Effector memory CD8-positive, alpha-beta T cell (primary cell): ENCODE data around the gene ARHGEF39.

ENCODE experiments used
- ATAC-seq: fragments of 150-1000 bp; cut with Tn5 transposase; replicated peaks from 2 replicates; pipeline ENCODE4 v1.10.0; 2021; ENCODE audit warnings: mild to moderate bottlenecking, moderate library complexity
- DNase-seq, 3 experiments: peaks; one replicate each; pipeline ENCODE4 v3.0.0; 2021
- H3K27ac Mint-ChIP-seq, 2 donors: one replicate each; pipeline ENCODE4 v1.8.0; 2022; ENCODE audit warnings: mild to moderate bottlenecking in 2 of 2, mixed read lengths in 2 of 2, moderate library complexity in 2 of 2
- H3K27me3 Mint-ChIP-seq, 2 donors: one replicate each; pipeline ENCODE4 v1.8.0; 2022; ENCODE audit warnings: mixed read lengths in 2 of 2
- H3K36me3 Mint-ChIP-seq: one replicate; pipeline ENCODE4 v1.8.0; 2022; ENCODE audit warnings: mild to moderate bottlenecking, moderate library complexity, mixed read lengths; ENCODE audit not compliant: insufficient read depth
- H3K4me1 Mint-ChIP-seq, 2 donors: one replicate each; pipeline ENCODE4 v1.8.0; 2022; ENCODE audit warnings: low read depth in 2 of 2, mixed read lengths in 2 of 2
- H3K4me3 Mint-ChIP-seq, 2 donors: one replicate each; pipeline ENCODE4 v1.8.0; 2022; ENCODE audit warnings: mild to moderate bottlenecking in 2 of 2, mixed read lengths in 2 of 2, moderate library complexity in 2 of 2
- H3K9me3 Mint-ChIP-seq, 2 donors: one replicate each; pipeline ENCODE4 v1.8.0; 2022; ENCODE audit warnings: mixed read lengths in 2 of 2

The ARHGEF39 gene

GRCh38 chr9:35679766-35680330 lies 14.9 kb upstream of the ARHGEF39 start:
- ATAC-seq (no peak), DNase-seq (no peak)
- H3K27ac Mint-ChIP-seq, result no peak overlapping the region
- H3K36me3 Mint-ChIP-seq, result peaks cover 6% of the 10 kb centered on the region
- H3K4me1 Mint-ChIP-seq, result peaks cover 4 to 11% of the 10 kb centered on the region in 2 donors
- H3K4me3 Mint-ChIP-seq, result no peak overlapping the region
- peaks cover 0 to 11% of the 10 kb centered on the region in 2 donors for H3K27me3 Mint-ChIP-seq
- no peaks in the 10 kb centered on the region for H3K9me3 Mint-ChIP-seq

DNA sequence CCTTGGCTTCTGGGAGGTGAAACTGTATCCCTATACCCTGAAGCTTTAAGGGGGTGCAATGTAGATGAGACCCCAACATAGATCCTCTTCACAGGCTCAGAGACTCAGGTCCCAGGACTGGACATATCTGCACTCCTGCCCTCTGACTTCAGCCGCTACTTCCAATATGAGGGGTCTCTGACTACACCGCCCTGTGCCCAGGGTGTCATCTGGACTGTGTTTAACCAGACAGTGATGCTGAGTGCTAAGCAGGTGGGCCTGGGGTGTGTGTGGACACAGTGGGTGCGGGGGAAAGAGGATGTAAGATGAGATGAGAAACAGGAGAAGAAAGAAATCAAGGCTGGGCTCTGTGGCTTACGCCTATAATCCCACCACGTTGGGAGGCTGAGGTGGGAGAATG lies 14.1 kb upstream of the ARHGEF39 start:
- Mint-ChIP-seq H3K9me3 (no peaks in the 10 kb centered on the region), H3K27ac (peak overlapping the region in 1 of 2 donors; percentile 55), H3K27me3 (peaks cover 0 to 18% of the 10 kb centered on the region in 2 donors), H3K36me3 (peaks cover 3% of the 10 kb centered on the region), H3K4me1 (peaks cover 4 to 16% of the 10 kb centered on the region in 2 donors), H3K4me3 (no peak overlapping the region)
- DNase-seq, result no peak
- no peak for ATAC-seq

DNA sequence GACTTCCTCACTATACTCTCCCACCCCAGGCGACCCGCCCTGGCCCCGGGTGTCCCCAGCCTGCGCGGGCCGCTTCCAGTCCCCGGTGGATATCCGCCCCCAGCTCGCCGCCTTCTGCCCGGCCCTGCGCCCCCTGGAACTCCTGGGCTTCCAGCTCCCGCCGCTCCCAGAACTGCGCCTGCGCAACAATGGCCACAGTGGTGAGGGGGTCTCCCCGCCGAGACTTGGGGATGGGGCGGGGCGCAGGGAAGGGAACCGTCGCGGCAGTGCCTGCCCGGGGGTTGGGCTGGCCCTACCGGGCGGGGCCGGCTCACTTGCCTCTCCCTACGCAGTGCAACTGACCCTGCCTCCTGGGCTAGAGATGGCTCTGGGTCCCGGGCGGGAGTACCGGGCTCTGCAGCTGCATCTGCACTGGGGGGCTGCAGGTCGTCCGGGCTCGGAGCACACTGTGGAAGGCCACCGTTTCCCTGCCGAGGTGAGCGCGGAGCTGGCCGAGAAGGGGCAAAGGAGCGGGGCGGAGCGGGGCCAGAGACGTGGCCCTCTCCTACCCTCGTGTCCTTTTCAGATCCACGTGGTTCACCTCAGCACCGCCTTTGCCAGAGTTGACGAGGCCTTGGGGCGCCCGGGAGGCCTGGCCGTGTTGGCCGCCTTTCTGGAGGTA lies 10.9 kb upstream of the ARHGEF39 start:
- peak; percentile 63 for ATAC-seq
- Mint-ChIP-seq H3K27me3 (peaks cover 0 to 20% of the 10 kb centered on the region in 2 donors), H3K27ac (no peak overlapping the region)

DNA sequence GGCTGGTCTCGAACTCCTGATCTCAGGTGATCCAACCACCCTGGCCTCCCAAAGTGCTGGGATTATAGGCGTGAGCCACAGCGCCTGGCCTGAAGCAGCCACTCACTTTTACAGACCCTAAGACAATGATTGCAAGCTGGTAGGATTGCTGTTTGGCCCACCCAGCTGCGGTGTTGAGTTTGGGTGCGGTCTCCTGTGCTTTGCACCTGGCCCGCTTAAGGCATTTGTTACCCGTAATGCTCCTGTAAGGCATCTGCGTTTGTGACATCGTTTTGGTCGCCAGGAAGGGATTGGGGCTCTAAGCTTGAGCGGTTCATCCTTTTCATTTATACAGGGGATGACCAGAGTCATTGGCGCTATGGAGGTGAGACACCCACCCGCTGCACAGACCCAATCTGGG lies 10.2 kb upstream of the ARHGEF39 start:
- DNase-seq (no peak), ATAC-seq (peak; percentile 7)
- peaks cover 0 to 20% of the 10 kb centered on the region in 2 donors for H3K27me3 Mint-ChIP-seq
- H3K9me3 Mint-ChIP-seq, result no peaks in the 10 kb centered on the region
- H3K4me1 Mint-ChIP-seq, result peaks cover 4 to 11% of the 10 kb centered on the region in 2 donors
- no peak overlapping the region for H3K27ac Mint-ChIP-seq
- H3K36me3 Mint-ChIP-seq, result no peaks in the 10 kb centered on the region
- H3K4me3 Mint-ChIP-seq, result peak overlapping the region; percentile 27 to 82

More for the DNA sequence above, 10.9 kb upstream of the ARHGEF39 start:
- peaks cover 4 to 11% of the 10 kb centered on the region in 2 donors for H3K4me1 Mint-ChIP-seq
- peak overlapping the region; percentile 69 to 82 for H3K4me3 Mint-ChIP-seq
- DNase-seq, result no peak
- no peaks in the 10 kb centered on the region for H3K36me3 Mint-ChIP-seq
- H3K9me3 Mint-ChIP-seq, result no peaks in the 10 kb centered on the region

DNA sequence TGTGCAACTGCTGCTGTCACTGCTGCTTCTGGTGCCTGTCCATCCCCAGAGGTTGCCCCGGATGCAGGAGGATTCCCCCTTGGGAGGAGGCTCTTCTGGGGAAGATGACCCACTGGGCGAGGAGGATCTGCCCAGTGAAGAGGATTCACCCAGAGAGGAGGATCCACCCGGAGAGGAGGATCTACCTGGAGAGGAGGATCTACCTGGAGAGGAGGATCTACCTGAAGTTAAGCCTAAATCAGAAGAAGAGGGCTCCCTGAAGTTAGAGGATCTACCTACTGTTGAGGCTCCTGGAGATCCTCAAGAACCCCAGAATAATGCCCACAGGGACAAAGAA lies 9.0 kb upstream of the ARHGEF39 start:
- Mint-ChIP-seq H3K4me1 (peaks cover 4 to 10% of the 10 kb centered on the region in 2 donors), H3K36me3 (no peaks in the 10 kb centered on the region), H3K27ac (peak overlapping the region in 1 of 2 donors; percentile 38), H3K27me3 (peaks cover 0 to 20% of the 10 kb centered on the region in 2 donors), H3K4me3 (peak overlapping the region; percentile 27 to 40), H3K9me3 (no peaks in the 10 kb centered on the region)
- no peak for ATAC-seq
- DNase-seq, result no peak

DNA sequence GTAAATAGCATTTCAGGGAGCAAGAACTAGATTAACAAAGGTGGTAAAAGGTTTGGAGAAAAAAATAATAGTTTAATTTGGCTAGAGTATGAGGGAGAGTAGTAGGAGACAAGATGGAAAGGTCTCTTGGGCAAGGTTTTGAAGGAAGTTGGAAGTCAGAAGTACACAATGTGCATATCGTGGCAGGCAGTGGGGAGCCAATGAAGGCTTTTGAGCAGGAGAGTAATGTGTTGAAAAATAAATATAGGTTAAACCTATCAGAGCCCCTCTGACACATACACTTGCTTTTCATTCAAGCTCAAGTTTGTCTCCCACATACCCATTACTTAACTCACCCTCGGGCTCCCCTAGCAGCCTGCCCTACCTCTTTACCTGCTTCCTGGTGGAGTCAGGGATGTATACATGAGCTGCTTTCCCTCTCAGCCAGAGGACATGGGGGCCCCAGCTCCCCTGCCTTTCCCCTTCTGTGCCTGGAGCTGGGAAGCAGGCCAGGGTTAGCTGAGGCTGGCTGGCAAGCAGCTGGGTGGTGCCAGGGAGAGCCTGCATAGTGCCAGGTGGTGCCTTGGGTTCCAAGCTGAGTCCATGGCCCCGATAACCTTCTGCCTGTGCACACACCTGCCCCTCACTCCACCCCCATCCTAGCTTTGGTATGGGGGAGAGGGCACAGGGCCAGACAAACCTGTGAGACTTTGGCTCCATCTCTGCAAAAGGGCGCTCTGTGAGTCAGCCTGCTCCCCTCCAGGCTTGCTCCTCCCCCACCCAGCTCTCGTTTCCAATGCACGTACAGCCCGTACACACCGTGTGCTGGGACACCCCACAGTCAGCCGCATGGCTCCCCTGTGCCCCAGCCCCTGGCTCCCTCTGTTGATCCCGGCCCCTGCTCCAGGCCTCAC lies 8.4 kb upstream of the ARHGEF39 start, which contains the start of gene CA9:
Gene CA9, plus strand, starts transcription at position 797 of the 893 bp plus-strand sequence. Its CDS starts 32 bp downstream, at position 829.
- peaks cover 4 to 10% of the 10 kb centered on the region in 2 donors for H3K4me1 Mint-ChIP-seq
- DNase-seq (no peak), ATAC-seq (no peak)
- peak within 1 kb of the TSS; percentile 27 to 40 for H3K4me3 Mint-ChIP-seq
- peaks cover 0 to 20% of the 10 kb centered on the region in 2 donors for H3K27me3 Mint-ChIP-seq
- H3K9me3 Mint-ChIP-seq, result no peaks in the 10 kb centered on the region
- H3K27ac Mint-ChIP-seq, result peak within 1 kb of the TSS in 1 of 2 donors; percentile 38
- H3K36me3 Mint-ChIP-seq, result no peaks in the 10 kb centered on the region

DNA sequence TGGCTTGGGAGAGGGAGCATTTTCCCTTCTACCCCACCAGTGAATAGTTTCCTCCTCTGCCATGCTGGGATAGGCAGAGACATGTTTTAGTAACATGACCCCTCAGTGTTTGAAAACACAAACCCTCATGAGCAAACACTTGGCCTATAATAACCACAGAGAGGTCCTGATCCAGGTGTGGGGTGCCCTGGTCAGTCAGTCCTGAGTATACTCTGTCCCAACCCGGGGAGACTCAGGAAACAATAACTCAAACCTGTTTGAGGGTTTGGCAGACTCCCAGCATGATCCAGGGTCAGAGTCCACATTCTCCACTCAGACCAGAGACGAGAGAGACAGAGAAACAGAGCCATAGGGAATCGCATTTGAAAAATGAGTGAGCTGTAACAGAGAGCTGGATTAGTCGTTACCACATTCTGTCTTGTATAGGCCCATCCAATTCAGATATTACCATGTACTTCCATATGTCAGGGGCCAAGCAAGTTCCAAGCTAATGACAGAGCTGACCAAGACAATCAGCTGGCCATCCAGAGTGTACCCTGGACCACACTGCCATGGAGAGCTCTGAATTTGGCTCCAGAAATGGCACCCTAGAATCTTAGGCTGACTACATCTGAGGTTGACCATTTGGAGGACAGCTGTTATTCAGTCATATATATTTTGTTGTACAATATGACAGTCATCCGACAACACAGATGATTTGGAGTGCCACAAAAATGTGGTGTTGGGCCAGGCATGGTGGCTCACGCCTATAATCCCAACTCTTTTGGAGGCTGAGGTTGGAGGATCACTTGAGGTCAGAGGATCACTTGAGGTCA lies 4.5 kb upstream of the ARHGEF39 start:
- DNase-seq (no peak), ATAC-seq (no peak)
- Mint-ChIP-seq H3K27me3 (peaks cover 0 to 6% of the 10 kb centered on the region in 2 donors), H3K27ac (no peak overlapping the region), H3K36me3 (no peaks in the 10 kb centered on the region), H3K4me1 (peaks cover 9 to 10% of the 10 kb centered on the region in 2 donors), H3K9me3 (no peaks in the 10 kb centered on the region), H3K4me3 (no peak overlapping the region)

- no peaks in the 10 kb centered on the region for H3K9me3 Mint-ChIP-seq
- no peak overlapping the region for H3K27ac Mint-ChIP-seq
- peaks cover 3% of the 10 kb centered on the region for H3K36me3 Mint-ChIP-seq
- H3K4me3 Mint-ChIP-seq, result no peak overlapping the region
- no peaks in the 10 kb centered on the region for H3K27me3 Mint-ChIP-seq
- peaks cover 20 to 21% of the 10 kb centered on the region in 2 donors for H3K4me1 Mint-ChIP-seq
- ATAC-seq (no peak), DNase-seq (no peak)
Observed at GRCh38 chr9:35667939-35668338, 2.9 kb upstream of the ARHGEF39 start.

GRCh38 chr9:35666549-35666948 lies 1.6 kb upstream of the ARHGEF39 start:
- no peaks in the 10 kb centered on the region for H3K9me3 Mint-ChIP-seq
- H3K4me1 Mint-ChIP-seq, result peaks cover 34 to 35% of the 10 kb centered on the region in 2 donors
- no peak for DNase-seq
- no peaks in the 10 kb centered on the region for H3K27me3 Mint-ChIP-seq
- H3K36me3 Mint-ChIP-seq, result peaks cover 8% of the 10 kb centered on the region
- no peak for ATAC-seq
- peak overlapping the region in 1 of 2 donors; percentile 61 for H3K27ac Mint-ChIP-seq
- peak overlapping the region in 1 of 2 donors; percentile 89 for H3K4me3 Mint-ChIP-seq

DNA sequence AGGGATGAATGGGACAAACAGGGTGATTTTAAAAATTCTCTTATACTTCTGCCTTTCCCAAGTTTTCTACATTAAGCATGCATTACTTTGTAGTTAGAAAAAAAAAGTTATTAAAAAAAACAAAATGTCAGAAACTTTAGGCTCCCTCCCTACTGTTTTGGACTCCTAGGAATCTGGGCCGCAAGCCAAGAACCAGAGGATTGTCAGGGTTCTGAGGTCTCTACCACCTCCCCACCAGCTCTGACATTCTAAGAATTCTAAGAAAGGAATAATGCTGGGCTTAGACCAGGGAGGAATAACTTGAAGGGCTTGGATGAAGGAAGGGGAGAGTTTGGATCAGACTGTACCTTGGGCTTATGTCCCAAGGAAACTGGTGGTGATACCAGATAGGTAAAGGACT lies 1.1 kb upstream of the ARHGEF39 start:
- Mint-ChIP-seq H3K9me3 (no peaks in the 10 kb centered on the region), H3K27ac (peak overlapping the region in 1 of 2 donors; percentile 61), H3K4me3 (peak overlapping the region in 1 of 2 donors; percentile 89), H3K36me3 (peaks cover 12% of the 10 kb centered on the region), H3K27me3 (no peaks in the 10 kb centered on the region), H3K4me1 (peaks cover 36% of the 10 kb centered on the region in 2 donors)
- DNase-seq, result no peak
- ATAC-seq, result no peak

- Mint-ChIP-seq H3K9me3 (no peaks in the 10 kb centered on the region), H3K36me3 (peaks cover 18% of the 10 kb centered on the region), H3K27me3 (no peaks in the 10 kb centered on the region), H3K27ac (peak overlapping the region; percentile 82 to 100), H3K4me1 (peaks cover 42% of the 10 kb centered on the region in 2 donors), H3K4me3 (peak overlapping the region; percentile 86 to 89)
- no peak for DNase-seq
- ATAC-seq, result no peak
Observed at GRCh38 chr9:35665471-35665818, 450 bp upstream of the ARHGEF39 start.

GRCh38 chr9:35662437-35662836 lies 2.6 kb downstream of the ARHGEF39 start:
- Mint-ChIP-seq H3K27me3 (no peaks in the 10 kb centered on the region), H3K36me3 (peaks cover 45% of the 10 kb centered on the region), H3K27ac (peak overlapping the region; percentile 100), H3K4me1 (peaks cover 63 to 65% of the 10 kb centered on the region in 2 donors), H3K9me3 (peaks cover 0 to 2% of the 10 kb centered on the region in 2 donors), H3K4me3 (peak overlapping the region; percentile 70 to 91)
- no peak for DNase-seq
- ATAC-seq, result no peak
